Ishikawa (cell line): ENCODE data around the gene THOP1.

Experiments used
- CEBPB ChIP-seq: IDR thresholded peaks from 2 replicates; pipeline ENCODE4 v1.6.1; 2012
- CREB1 ChIP-seq: IDR thresholded peaks from 2 replicates; pipeline ENCODE4 v1.6.1; 2012; ENCODE audit warnings: low read depth
- EGR1 ChIP-seq: IDR thresholded peaks from 2 replicates; pipeline ENCODE4 v1.6.1; 2012
- EP300 ChIP-seq: IDR thresholded peaks from 2 replicates; pipeline ENCODE4 v1.6.1; 2012; ENCODE audit warnings: borderline replicate concordance
- FOXM1 ChIP-seq: IDR thresholded peaks from 2 replicates; pipeline ENCODE4 v1.6.1; 2012; ENCODE audit warnings: low read depth, borderline replicate concordance
- MAX ChIP-seq: IDR thresholded peaks from 2 replicates; pipeline ENCODE4 v1.6.1; 2012
- NFIC ChIP-seq: IDR thresholded peaks from 2 replicates; pipeline ENCODE4 v1.6.1; 2012
- RAD21 ChIP-seq: IDR thresholded peaks from 2 replicates; pipeline ENCODE4 v1.6.1; 2012; ENCODE audit warnings: low read depth
- REST ChIP-seq: IDR thresholded peaks from 2 replicates; pipeline ENCODE4 v1.6.1; 2012; ENCODE audit warnings: low read depth, mild to moderate bottlenecking
- TAF1 ChIP-seq: IDR thresholded peaks from 2 replicates; pipeline ENCODE4 v1.6.1; 2012; ENCODE audit warnings: low read depth, mild to moderate bottlenecking
- TCF12 ChIP-seq: IDR thresholded peaks from 2 replicates; pipeline ENCODE4 v1.6.1; 2012; ENCODE audit warnings: low read depth
- TEAD4 ChIP-seq: IDR thresholded peaks from 2 replicates; pipeline ENCODE4 v1.6.1; 2012
- USF1 ChIP-seq: IDR thresholded peaks from 2 replicates; pipeline ENCODE4 v1.6.1; 2012
- YY1 ChIP-seq: IDR thresholded peaks from 2 replicates; pipeline ENCODE4 v1.6.1; 2012; ENCODE audit warnings: low read depth
- ZBTB7A ChIP-seq: IDR thresholded peaks from 2 replicates; pipeline ENCODE4 v1.6.1; 2012; ENCODE audit warnings: low read depth

Gene THOP1

GRCh38 chr19:2758601-2759313 lies 26.5 kb upstream of the THOP1 start:
- TF ChIP-seq REST (no peak), TEAD4 (no peak)

- TF ChIP-seq TAF1 = no peak
- no peak for TF ChIP-seq USF1
- TF ChIP-seq FOXM1 = no peak
- TF ChIP-seq EP300 = no peak
- TF ChIP-seq CEBPB = no peak
- no peak for TF ChIP-seq MAX
- no peak for TF ChIP-seq TCF12
- no peak for TF ChIP-seq REST
- TF ChIP-seq YY1 = no peak
- TF ChIP-seq RAD21 = no peak
- TF ChIP-seq NFIC = no peak
- no peak for TF ChIP-seq CREB1
- TF ChIP-seq EGR1 = no peak
- no peak for TF ChIP-seq ZBTB7A
- no peak for TF ChIP-seq TEAD4
Observed at GRCh38 chr19:2759362-2759761, 25.9 kb upstream of the THOP1 start.

- TF ChIP-seq CREB1 (no peak), TCF12 (no peak), CEBPB (no peak), TAF1 (no peak), RAD21 (no peak), NFIC (no peak)
Observed at GRCh38 chr19:2759965-2760364, 25.3 kb upstream of the THOP1 start.

- TF ChIP-seq TCF12 = no peak
- no peak for TF ChIP-seq TEAD4
- TF ChIP-seq CEBPB = no peak
- TF ChIP-seq USF1 = no peak
- no peak for TF ChIP-seq REST
Observed at GRCh38 chr19:2761309-2761677, 24.0 kb upstream of the THOP1 start.

- no peak for TF ChIP-seq RAD21
- no peak for TF ChIP-seq CEBPB
- no peak for TF ChIP-seq MAX
- no peak for TF ChIP-seq NFIC
- no peak for TF ChIP-seq YY1
- no peak for TF ChIP-seq REST
- no peak for TF ChIP-seq TAF1
Observed at GRCh38 chr19:2761876-2762782, 23.2 kb upstream of the THOP1 start.
